ENCODE results near the gene PIK3C3. TPM values are rescaled to one million over a fixed set of nuclear protein-coding genes. Genes with fewer than 3 reads are reported as not detected.
A peak's percentile ranks its signal among the peaks of the same experiment; 100 is the strongest.

Gene PIK3C3
- total RNA-seq, 1 donor from 2014 or later, result 24.1 TPM

DNA sequence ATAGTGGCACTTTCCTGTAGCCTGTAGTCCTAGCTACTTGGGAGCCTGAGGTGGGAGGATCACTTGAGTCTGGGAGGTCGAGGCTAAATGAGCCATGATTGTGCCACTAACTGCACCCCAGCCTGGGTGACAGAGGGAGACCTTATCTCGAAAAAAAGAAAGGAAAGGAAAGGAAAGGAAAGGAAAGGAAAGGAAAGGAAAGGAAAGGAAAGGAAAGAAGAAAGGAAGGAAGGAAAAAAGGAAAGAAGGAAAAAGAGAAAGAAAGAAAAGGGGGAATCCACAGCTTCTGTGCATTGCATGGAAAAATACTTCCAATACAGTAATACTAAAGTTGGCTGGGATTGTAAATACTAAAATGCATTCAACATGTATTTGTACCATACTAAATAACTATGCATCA, 12.8 kb upstream of the PIK3C3 start:
- intact Hi-C loops (cut with DNase I), result no loop called here
- Histone ChIP-seq H3K27me3 (no peaks in the 10 kb centered on the region), H3K4me1 (no peaks in the 10 kb centered on the region), H3K4me3 (no peak overlapping the region), H3K9me3 (no peaks in the 10 kb centered on the region), H3K27ac (no peak overlapping the region), H3K36me3 (no peaks in the 10 kb centered on the region)
- TF ChIP-seq POLR2AphosphoS5 (IDR thresholded peaks at IDR 0.05; ENCODE audit: insufficient read depth in 1 of 2, low read depth in 1 of 2) (no peak), POLR2A (IDR thresholded peaks at IDR 0.05) (no peak)
- DNase-seq (ENCODE audit: extremely low spot score in 2 of 2), result no peak

DNA sequence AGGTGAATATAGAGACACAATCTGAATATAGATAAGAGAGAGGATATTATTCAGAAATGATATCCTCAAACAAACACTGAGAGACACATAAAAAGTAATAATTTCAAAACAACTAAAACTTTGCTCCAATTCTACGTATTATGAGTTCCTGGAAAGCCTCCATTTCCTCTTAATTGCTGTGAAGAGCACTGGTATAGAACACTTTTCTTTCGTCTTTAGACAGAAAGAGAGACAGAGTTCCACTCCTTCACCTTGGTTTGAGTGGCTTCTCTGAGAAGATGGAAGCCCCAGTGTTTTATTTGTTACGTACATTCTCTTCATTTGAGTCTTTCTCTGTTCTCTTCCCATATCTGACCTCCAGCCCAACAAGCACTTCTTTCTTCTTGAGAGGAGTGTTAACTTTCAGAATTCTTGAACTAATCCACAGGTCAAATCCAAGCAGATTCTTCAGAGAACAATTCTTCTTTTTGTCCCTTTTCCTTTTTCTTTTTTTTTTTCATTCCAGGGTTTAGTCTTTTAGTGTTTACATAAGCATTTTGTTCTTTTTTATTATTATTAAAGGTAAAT, 6.4 kb upstream of the PIK3C3 start:
- Histone ChIP-seq H3K27ac (no peak overlapping the region), H3K4me3 (no peak overlapping the region), H3K4me1 (no peaks in the 10 kb centered on the region), H3K9me3 (no peaks in the 10 kb centered on the region), H3K36me3 (no peaks in the 10 kb centered on the region), H3K27me3 (no peaks in the 10 kb centered on the region)
- TF ChIP-seq POLR2A (IDR thresholded peaks at IDR 0.05) (no peak), POLR2AphosphoS5 (IDR thresholded peaks at IDR 0.05; ENCODE audit: insufficient read depth in 1 of 2, low read depth in 1 of 2) (no peak)
- TF ChIP-seq, protein P1, sequence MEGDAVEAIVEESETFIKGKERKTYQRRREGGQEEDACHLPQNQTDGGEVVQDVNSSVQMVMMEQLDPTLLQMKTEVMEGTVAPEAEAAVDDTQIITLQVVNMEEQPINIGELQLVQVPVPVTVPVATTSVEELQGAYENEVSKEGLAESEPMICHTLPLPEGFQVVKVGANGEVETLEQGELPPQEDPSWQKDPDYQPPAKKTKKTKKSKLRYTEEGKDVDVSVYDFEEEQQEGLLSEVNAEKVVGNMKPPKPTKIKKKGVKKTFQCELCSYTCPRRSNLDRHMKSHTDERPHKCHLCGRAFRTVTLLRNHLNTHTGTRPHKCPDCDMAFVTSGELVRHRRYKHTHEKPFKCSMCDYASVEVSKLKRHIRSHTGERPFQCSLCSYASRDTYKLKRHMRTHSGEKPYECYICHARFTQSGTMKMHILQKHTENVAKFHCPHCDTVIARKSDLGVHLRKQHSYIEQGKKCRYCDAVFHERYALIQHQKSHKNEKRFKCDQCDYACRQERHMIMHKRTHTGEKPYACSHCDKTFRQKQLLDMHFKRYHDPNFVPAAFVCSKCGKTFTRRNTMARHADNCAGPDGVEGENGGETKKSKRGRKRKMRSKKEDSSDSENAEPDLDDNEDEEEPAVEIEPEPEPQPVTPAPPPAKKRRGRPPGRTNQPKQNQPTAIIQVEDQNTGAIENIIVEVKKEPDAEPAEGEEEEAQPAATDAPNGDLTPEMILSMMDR (IDR thresholded peaks at IDR 0.05), result no peak
- DNase-seq (ENCODE audit: extremely low spot score in 2 of 2), result no peak
- intact Hi-C loops (cut with DNase I), result no loop called here

DNA sequence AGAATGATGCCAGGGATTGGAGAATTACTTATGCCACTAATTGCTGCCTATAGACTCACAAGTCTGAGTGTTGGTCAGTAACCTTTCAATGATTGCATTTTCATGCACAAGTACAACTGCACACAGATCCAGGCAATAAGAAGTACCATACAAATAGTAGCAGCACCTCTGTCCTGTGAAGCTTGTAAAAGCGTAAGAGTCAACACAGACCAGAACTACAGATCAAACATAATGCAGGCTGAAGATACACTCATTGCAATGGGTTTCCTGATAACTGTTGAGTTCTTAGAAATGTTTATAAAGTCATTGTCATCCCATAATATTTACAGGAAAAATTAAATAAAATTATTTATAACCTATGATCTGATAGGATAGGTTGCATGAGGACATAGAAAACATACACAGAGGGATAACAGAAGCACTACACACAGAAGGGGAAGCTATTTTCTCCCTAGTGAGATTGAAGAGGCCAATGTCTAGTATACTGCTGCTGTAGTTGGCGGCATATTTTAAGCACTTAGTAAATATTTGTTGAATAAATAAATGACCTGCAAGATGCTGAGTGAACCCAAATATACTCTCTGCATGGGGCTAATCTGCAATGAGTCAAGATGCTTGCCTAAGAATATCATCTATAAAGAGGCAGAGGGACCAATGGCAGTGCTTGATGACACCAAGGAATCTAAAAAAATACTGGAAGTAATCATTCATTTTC, 5.7 kb upstream of the PIK3C3 start:
- TF ChIP-seq POLR2A (IDR thresholded peaks at IDR 0.05) (no peak), POLR2AphosphoS5 (IDR thresholded peaks at IDR 0.05; ENCODE audit: insufficient read depth in 1 of 2, low read depth in 1 of 2) (no peak)
- TF ChIP-seq, protein P1 (IDR thresholded peaks at IDR 0.05), result no peak
- Histone ChIP-seq H3K9me3 (no peaks in the 10 kb centered on the region), H3K36me3 (no peaks in the 10 kb centered on the region), H3K4me3 (no peak overlapping the region), H3K27ac (no peak overlapping the region), H3K4me1 (no peaks in the 10 kb centered on the region), H3K27me3 (no peaks in the 10 kb centered on the region)
- DNase-seq (ENCODE audit: extremely low spot score in 2 of 2), result no peak
- intact Hi-C loops (cut with DNase I), result no loop called here

DNA sequence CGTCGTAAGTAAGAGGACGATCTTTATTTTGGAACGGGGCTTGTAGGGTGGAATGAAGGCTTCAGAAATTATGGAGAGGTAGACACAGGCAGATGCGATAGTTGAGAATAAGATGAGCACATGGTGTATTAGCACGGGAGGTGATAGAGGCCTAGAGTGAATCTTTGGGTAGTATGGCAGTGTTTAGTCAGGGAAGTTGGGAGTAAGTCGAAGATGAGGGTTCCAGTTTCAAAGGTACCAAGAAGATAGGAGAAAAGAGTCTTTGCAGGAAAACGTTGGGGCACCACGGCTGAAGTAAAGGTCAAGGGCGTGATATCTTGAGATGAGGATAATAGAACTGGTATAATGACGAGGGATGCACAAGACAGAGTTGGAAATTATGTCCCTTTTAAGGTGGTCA, 654 bp downstream of the PIK3C3 start:
- DNase-seq (ENCODE audit: extremely low spot score in 2 of 2), result no peak
- TF ChIP-seq, protein P1 (IDR thresholded peaks at IDR 0.05), result no peak
- TF ChIP-seq POLR2A (IDR thresholded peaks at IDR 0.05) (no peak), POLR2AphosphoS5 (IDR thresholded peaks at IDR 0.05; ENCODE audit: insufficient read depth in 1 of 2, low read depth in 1 of 2) (no peak)
- intact Hi-C loops (cut with DNase I), result no loop called here
- no peaks in the 10 kb centered on the region for H3K9me3 ChIP-seq
- H3K4me1 ChIP-seq, result peaks cover 28% of the 10 kb centered on the region
- peak overlapping the region; percentile 52 for H3K27ac ChIP-seq
- H3K4me3 ChIP-seq, result peak overlapping the region; percentile 81 to 91
- H3K36me3 ChIP-seq, result no peaks in the 10 kb centered on the region
- H3K27me3 ChIP-seq, result no peaks in the 10 kb centered on the region

DNA sequence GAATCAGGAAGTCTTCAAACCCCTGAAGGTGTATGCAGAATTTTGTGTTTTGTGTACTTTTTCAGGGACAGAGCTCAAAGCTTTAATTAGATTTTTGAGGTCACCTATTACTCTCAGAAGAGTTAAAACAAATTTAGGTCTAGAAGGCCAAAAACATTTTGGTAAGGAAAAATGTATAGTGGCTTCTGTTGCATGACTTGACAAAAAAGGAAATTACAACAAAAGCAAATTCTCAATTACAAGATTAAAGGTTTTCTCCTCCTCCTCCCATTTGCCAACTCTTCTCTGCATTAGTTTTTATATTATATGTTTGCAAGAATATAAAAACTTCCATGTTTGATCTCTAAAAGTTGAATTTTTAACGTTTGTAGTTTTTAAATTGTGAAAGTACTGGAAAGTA, 4.0 kb downstream of the PIK3C3 start:
- Histone ChIP-seq H3K27me3 (no peaks in the 10 kb centered on the region), H3K9me3 (no peaks in the 10 kb centered on the region), H3K27ac (no peak overlapping the region), H3K36me3 (peaks cover 0 to 7% of the 10 kb centered on the region in 2 donors), H3K4me3 (no peak overlapping the region), H3K4me1 (peaks cover 28% of the 10 kb centered on the region)
- intact Hi-C loops (cut with DNase I), result no loop called here
- no peak for DNase-seq (ENCODE audit: extremely low spot score in 2 of 2)
- TF ChIP-seq, protein P1 (IDR thresholded peaks at IDR 0.05), result no peak
- TF ChIP-seq POLR2AphosphoS5 (IDR thresholded peaks at IDR 0.05; ENCODE audit: insufficient read depth in 1 of 2, low read depth in 1 of 2) (no peak), POLR2A (IDR thresholded peaks at IDR 0.05) (no peak)
